Esophagus squamous epithelium (tissue), 5 donors: Measurements from ENCODE around the gene ME2. TPM values are rescaled to one million over a fixed set of nuclear protein-coding genes. Genes with fewer than 3 reads are reported as not detected.

ENCODE experiments used
- DNase-seq: peaks from one replicate; lab custom pipeline; 2025; lab: John Stamatoyannopoulos, UW
- H3K27ac ChIP-seq, 4 donors: fragments of 200-600 bp; sonication (generic); one replicate each; pipeline ENCODE4 v1.5.1; 2016 to 2019; ENCODE audit warnings: mild to moderate bottlenecking in 1 of 4
- H3K27me3 ChIP-seq, 4 donors: fragments of 200-600 bp; sonication (generic); 1 replicate in 3 of 4; 2 replicates in 1 of 4; pipeline versions ENCODE4 v1.5.1 to v1.6.0; 2017 to 2021; ENCODE audit warnings: antibody characterized with exemption in 1 of 4
- H3K36me3 ChIP-seq, 3 donors: fragments of 200-600 bp; sonication (generic); one replicate each; pipeline ENCODE4 v1.5.1; 2016 to 2019
- H3K4me1 ChIP-seq, 3 donors: fragments of 200-600 bp; sonication (generic); one replicate each; pipeline ENCODE4 v1.5.1; 2017 to 2019
- H3K4me3 ChIP-seq, 4 donors: fragments of 200-600 bp; sonication (generic); 1 replicate in 3 of 4; 2 replicates in 1 of 4; pipeline ENCODE4 v1.5.1; 2016 to 2019; ENCODE audit warnings: mild to moderate bottlenecking in 2 of 4, moderate library complexity in 1 of 4
- H3K9me3 ChIP-seq, 3 donors: fragments of 200-600 bp; sonication (generic); one replicate each; pipeline ENCODE4 v1.5.1; 2016 to 2019
- POLR2A ChIP-seq, 4 donors: fragments of 450-650 bp; IDR thresholded peaks; one replicate each; pipeline ENCODE4 v1.6.1; 2017; ENCODE audit warnings: antibody characterized with exemption in 4 of 4, mild to moderate bottlenecking in 4 of 4, moderate library complexity in 3 of 4
- WGBS, 2 donors: methylation state at CpG; one replicate each; pipeline ENCODE4 v1.1.5; 2018; 5-methylcytosine and 5-hydroxymethylcytosine counted together
- intact Hi-C: fragments of 100-400 bp; cut with DNase I; formaldehyde crosslinking; loops from one replicate; pipeline ENCODE4 v1.15.0; 2022
- total RNA-seq, 4 donors: library from RNA; depleted of rRNA; stranded (reverse); fragments of >200 nt; gene quantifications; one replicate each; pipeline ENCODE4 v1.1.0, GENCODE V29; 2016
- TF ChIP-seq, protein P1 (sequence below), 6 experiments: fragments of 450-650 bp in 4 of 6; fragments of 200-600 bp in 2 of 6; sonication (generic) in 2 of 6; IDR thresholded peaks; one replicate each; pipeline ENCODE4 v1.5.1; 2016 to 2019; ENCODE audit warnings: antibody characterized with exemption in 6 of 6, mild to moderate bottlenecking in 4 of 6, moderate library complexity in 4 of 6
- donor health status: DM: yes; HTN: yes; CAD: no.

ME2 gene
- total RNA-seq, 4 donors from 2014 or later, result 18.5 to 32.2 (median 25.5) TPM

DNA sequence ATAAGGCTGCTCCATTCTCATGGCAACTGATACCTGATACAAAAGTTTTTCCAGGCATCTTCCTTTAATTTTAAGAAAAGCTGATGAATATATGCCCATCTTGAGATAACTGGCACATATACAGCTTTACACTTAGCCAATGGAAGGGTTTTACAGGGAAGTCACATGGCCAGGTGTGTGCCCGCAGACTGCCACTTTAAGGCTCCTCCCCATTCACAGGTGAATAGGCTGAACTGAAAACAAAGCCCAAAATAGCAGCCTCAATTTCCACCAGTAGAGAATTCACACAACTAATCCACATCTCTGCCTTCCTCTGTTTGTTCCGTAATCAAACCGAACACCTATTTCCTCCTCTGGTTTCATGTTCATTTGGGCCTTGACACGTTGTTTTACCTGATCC is 9.8 kb upstream of the ME2 start:
- Histone ChIP-seq H3K9me3 (no peaks in the 10 kb centered on the region), H3K4me3 (no peak overlapping the region), H3K27me3 (no peaks in the 10 kb centered on the region), H3K4me1 (peaks cover 0 to 33% (median 4%) of the 10 kb centered on the region in 3 donors), H3K36me3 (no peaks in the 10 kb centered on the region), H3K27ac (peak overlapping the region in 3 of 4 donors; percentile 49 to 66 (median 63))
- intact Hi-C loops, result no loop called here
- DNase-seq, result no peak
- 40 to 55% methylated on average over 4 of the region's 4 CpGs for WGBS, 2 donors
- no peak for TF ChIP-seq POLR2A (IDR thresholded peaks at IDR 0.05)
- TF ChIP-seq, protein P1, sequence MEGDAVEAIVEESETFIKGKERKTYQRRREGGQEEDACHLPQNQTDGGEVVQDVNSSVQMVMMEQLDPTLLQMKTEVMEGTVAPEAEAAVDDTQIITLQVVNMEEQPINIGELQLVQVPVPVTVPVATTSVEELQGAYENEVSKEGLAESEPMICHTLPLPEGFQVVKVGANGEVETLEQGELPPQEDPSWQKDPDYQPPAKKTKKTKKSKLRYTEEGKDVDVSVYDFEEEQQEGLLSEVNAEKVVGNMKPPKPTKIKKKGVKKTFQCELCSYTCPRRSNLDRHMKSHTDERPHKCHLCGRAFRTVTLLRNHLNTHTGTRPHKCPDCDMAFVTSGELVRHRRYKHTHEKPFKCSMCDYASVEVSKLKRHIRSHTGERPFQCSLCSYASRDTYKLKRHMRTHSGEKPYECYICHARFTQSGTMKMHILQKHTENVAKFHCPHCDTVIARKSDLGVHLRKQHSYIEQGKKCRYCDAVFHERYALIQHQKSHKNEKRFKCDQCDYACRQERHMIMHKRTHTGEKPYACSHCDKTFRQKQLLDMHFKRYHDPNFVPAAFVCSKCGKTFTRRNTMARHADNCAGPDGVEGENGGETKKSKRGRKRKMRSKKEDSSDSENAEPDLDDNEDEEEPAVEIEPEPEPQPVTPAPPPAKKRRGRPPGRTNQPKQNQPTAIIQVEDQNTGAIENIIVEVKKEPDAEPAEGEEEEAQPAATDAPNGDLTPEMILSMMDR (IDR thresholded peaks at IDR 0.05), result no peak

DNA sequence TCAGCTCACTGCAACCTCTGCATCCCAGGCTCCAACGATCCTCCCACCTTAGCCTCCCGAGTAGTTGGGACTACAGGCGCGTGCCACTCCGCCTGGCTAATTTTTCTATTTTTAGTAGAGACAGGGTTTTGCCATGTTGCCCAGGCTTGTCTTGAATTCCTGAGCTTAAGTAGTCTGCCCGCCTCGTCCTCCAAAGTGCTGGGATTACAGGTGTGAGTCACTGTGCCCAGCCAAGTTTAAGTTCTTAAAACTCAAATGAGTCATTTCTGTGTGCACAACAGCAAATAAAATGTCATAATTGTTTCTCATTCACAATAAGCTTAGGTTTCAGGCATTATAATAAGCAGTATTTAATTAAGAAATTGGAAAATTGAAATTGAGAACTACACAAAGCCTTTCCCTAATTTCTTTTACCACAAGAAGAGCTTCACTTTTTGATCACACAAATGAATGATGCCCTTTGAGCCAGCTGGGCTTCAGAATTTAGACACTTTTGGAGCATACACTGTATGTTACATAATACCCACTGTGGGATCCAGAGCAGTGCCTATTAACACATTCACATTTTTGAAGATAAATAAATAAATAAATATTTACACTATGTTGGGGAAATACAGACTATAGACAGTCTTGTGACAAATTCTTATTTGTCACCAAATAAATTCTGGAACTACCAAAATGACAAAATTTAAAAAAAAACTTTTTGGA is 8.6 kb upstream of the ME2 start:
- H3K27me3 ChIP-seq, result no peaks in the 10 kb centered on the region
- 41 to 61% methylated on average over 6 to 7 of the region's 7 CpGs for WGBS, 2 donors
- TF ChIP-seq, protein P1 (IDR thresholded peaks at IDR 0.05), result no peak
- TF ChIP-seq POLR2A (IDR thresholded peaks at IDR 0.05), result no peak
- H3K27ac ChIP-seq, result peak overlapping the region in 3 of 4 donors; percentile 49 to 67 (median 63)
- H3K4me1 ChIP-seq, result peaks cover 0 to 33% (median 4%) of the 10 kb centered on the region in 3 donors
- H3K4me3 ChIP-seq, result no peak overlapping the region
- intact Hi-C loops, result no loop called here
- no peaks in the 10 kb centered on the region for H3K9me3 ChIP-seq
- H3K36me3 ChIP-seq, result no peaks in the 10 kb centered on the region
- DNase-seq, result no peak

DNA sequence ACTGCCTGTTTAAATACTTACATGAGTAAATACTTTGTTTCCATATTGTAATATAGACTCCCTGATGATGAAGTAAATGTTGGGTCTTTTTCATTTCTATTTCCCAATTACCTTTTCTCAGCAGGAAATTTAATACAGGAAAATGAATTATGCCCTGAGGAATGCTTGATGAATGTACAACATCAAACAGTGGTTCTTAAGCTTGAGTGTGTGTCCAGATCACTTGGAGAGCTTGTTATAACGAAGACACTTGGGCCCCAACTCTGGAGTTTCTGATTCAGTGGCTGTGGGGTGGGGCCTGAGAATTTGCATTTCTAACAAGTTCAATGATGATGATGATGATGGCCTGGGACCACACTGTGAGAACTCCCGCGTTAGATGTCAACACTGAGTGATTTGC is 7.1 kb upstream of the ME2 start:
- 50 to 75% methylated on average over 3 of the region's 3 CpGs for WGBS, 2 donors
- peaks cover 0 to 33% (median 4%) of the 10 kb centered on the region in 3 donors for H3K4me1 ChIP-seq
- no peaks in the 10 kb centered on the region for H3K9me3 ChIP-seq
- no peak overlapping the region for H3K4me3 ChIP-seq
- TF ChIP-seq, protein P1 (IDR thresholded peaks at IDR 0.05), result no peak
- no peak for TF ChIP-seq POLR2A (IDR thresholded peaks at IDR 0.05)
- no peak for DNase-seq
- H3K27me3 ChIP-seq, result no peaks in the 10 kb centered on the region
- intact Hi-C loops, result no loop called here
- no peaks in the 10 kb centered on the region for H3K36me3 ChIP-seq
- H3K27ac ChIP-seq, result no peak overlapping the region

DNA sequence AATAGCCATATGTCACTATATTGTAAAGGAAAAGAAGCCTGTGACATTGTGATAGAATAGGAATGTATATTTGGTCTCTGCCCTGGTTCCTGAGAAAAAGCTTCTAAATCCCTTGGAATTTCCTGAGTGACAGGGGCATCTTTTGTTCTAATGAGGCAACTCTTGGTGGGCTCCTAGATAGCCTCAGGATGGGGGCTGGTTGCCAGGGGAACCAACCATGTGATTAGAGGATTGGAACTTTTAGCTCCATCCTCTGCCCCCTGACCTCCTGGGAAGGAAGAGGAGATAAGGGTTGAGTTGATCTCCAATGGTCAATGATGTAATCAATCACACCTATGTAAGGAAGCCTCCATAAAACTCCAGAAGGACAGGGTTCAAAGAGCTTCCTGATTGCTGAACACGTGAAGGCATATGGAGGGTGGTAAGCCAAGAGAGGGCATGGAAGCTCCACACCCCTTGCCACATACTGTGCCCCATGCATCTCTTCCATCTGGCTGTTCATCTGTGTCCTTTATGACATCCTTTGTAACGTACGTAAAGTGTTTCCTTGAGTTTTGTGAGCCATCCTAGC is 2.9 kb upstream of the ME2 start:
- Histone ChIP-seq H3K27ac (no peak overlapping the region), H3K9me3 (no peaks in the 10 kb centered on the region), H3K4me1 (peaks cover 8 to 29% (median 12%) of the 10 kb centered on the region in 3 donors), H3K4me3 (no peak overlapping the region), H3K27me3 (no peaks in the 10 kb centered on the region), H3K36me3 (no peaks in the 10 kb centered on the region)
- TF ChIP-seq, protein P1 (IDR thresholded peaks at IDR 0.05), result no peak
- no peak for TF ChIP-seq POLR2A (IDR thresholded peaks at IDR 0.05)
- no peak for DNase-seq
- WGBS, 2 donors, result 93 to 97% methylated on average over 3 of the region's 3 CpGs
- intact Hi-C loops, result no loop called here

DNA sequence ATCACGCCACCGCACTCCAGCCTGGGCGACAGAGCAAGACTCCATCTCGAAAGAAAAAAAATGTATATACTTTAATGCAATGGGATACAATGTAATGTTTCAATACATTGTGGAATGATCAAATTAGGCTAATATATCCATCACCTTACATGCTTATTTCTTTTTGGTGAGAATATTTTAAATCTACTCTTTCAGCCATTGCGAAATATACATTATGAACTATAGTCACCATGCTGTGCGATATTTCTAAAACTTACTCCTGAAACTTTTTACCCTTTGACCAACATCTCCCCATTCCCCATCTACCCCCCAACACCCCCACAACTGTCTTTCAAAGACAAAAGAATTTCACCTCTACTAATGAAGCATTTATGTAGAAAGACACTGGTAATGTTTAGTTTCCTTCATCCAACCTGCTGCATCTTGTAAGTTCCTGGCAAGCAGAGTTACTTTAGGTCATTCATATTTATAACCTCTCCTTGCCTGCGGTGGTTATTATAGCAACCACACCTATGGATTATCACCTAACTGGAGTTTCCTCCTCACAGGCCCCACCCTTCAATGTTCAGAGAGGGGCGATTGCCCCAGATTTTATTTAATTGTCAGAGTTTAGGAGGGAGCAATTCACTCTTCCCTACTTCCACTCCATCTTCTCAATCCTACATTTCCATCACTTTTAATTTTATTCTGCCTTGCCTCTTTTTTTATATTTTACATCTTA is 1.2 kb upstream of the ME2 start:
- TF ChIP-seq, protein P1 (IDR thresholded peaks at IDR 0.05), result no peak
- TF ChIP-seq POLR2A (IDR thresholded peaks at IDR 0.05), result no peak
- Histone ChIP-seq H3K27me3 (no peaks in the 10 kb centered on the region), H3K4me3 (peak overlapping the region; percentile 80 to 88 (median 84)), H3K9me3 (no peaks in the 10 kb centered on the region), H3K4me1 (peaks cover 8 to 29% (median 12%) of the 10 kb centered on the region in 3 donors), H3K27ac (peak overlapping the region; percentile 95 to 98 (median 97)), H3K36me3 (no peaks in the 10 kb centered on the region)
- no peak for DNase-seq
- intact Hi-C loops, result no loop called here
- WGBS, 2 donors, result 68 to 69% methylated on average over 8 of the region's 8 CpGs
